DOHH2 (cell line): Measurements from ENCODE around the gene TNFAIP1.

ENCODE experiments used
- H3F3A ChIP-seq: fragments of 200-600 bp; sonication (generic), shearing (Covaris generic); 2 replicates; pipeline ENCODE4 v1.6.0; 2016; ENCODE audit warnings: antibody characterized with exemption, mild to moderate bottlenecking; ENCODE audit not compliant: control insufficient read depth, insufficient read depth
- H3K27ac ChIP-seq: fragments of 200-600 bp; sonication (generic); 2 replicates; pipeline ENCODE4 v1.5.1; 2014; ENCODE audit warnings: low read depth, mild to moderate bottlenecking, low read length, moderate library complexity
- H3K27me3 ChIP-seq: fragments of 200-600 bp; sonication (generic); 2 replicates; pipeline ENCODE4 v1.6.1; 2014; ENCODE audit warnings: mild to moderate bottlenecking, low read length, mixed read lengths; ENCODE audit not compliant: control insufficient read depth
- H3K36me3 ChIP-seq: fragments of 200-600 bp; sonication (generic); 2 replicates; pipeline ENCODE4 v1.6.1; 2014; ENCODE audit warnings: mild to moderate bottlenecking, low read length, moderate library complexity, mixed read lengths; ENCODE audit not compliant: control insufficient read depth
- H3K4me1 ChIP-seq: fragments of 200-600 bp; sonication (generic); 2 replicates; pipeline ENCODE4 v1.6.1; 2014; ENCODE audit warnings: mild to moderate bottlenecking, low read length, mixed read lengths; ENCODE audit not compliant: control insufficient read depth
- H3K4me2 ChIP-seq: fragments of 200-600 bp; sonication (generic); 2 replicates; pipeline ENCODE4 v1.6.0; 2014; ENCODE audit warnings: mild to moderate bottlenecking, low read length, moderate library complexity
- H3K4me3 ChIP-seq: fragments of 200-600 bp; sonication (generic); 2 replicates; pipeline ENCODE4 v1.5.1; 2014; ENCODE audit warnings: mild to moderate bottlenecking, low read length, mixed read lengths
- H3K79me2 ChIP-seq: fragments of 200-600 bp; sonication (generic); 2 replicates; pipeline ENCODE4 v1.6.1; 2014; ENCODE audit warnings: mild to moderate bottlenecking, low read length, mixed read lengths; ENCODE audit not compliant: control insufficient read depth
- H3K9me2 ChIP-seq: fragments of 200-600 bp; sonication (generic); replicated peaks from 2 replicates; pipeline ENCODE4 v1.6.1; 2014; ENCODE audit warnings: mild to moderate bottlenecking, low read length, mixed read lengths; ENCODE audit not compliant: control insufficient read depth
- H3K9me3 ChIP-seq: fragments of 200-600 bp; sonication (generic); 2 replicates; pipeline ENCODE4 v1.6.1; 2014; ENCODE audit warnings: antibody characterized with exemption, low read length, mixed read lengths; ENCODE audit not compliant: control insufficient read depth, insufficient read depth
- H4K20me1 ChIP-seq: fragments of 200-600 bp; sonication (generic); 2 replicates; pipeline ENCODE4 v1.6.0; 2014; ENCODE audit warnings: low read depth, mild to moderate bottlenecking, antibody characterized with exemption, low read length, moderate library complexity; ENCODE audit not compliant: control insufficient read depth, insufficient read depth
- CTCF ChIP-seq: fragments of 200-600 bp; sonication (generic); IDR thresholded peaks from one replicate; pipeline ENCODE4 v1.5.1; 2014; ENCODE audit warnings: antibody characterized with exemption, mild to moderate bottlenecking, low read depth, low read length; ENCODE audit not compliant: poor library complexity, severe bottlenecking
- EZH2phosphoT487 ChIP-seq: fragments of 200-600 bp; sonication (generic); IDR thresholded peaks from 2 replicates; pipeline ENCODE4 v1.6.1; 2017; ENCODE audit warnings: borderline replicate concordance, mild to moderate bottlenecking, antibody characterized with exemption, low read length, moderate library complexity, mixed read lengths

TNFAIP1 gene

GRCh38 chr17:28348979-28349378 is 13.4 kb downstream of the TNFAIP1 start:
- Histone ChIP-seq H3K4me3 (no peak overlapping the region), H3K9me3 (no peaks in the 10 kb centered on the region), H3K36me3 (peaks cover 92% of the 10 kb centered on the region), H3F3A (peaks cover 7% of the 10 kb centered on the region; the same call in 1 of the 2 replicates), H4K20me1 (no peaks in the 10 kb centered on the region), H3K9me2 (no peaks in the 10 kb centered on the region), H3K79me2 (no peaks in the 10 kb centered on the region), H3K27me3 (no peaks in the 10 kb centered on the region), H3K4me1 (no peaks in the 10 kb centered on the region; the same call in 1 of the 2 replicates), H3K4me2 (no peak overlapping the region), H3K27ac (no peak overlapping the region)
- TF ChIP-seq CTCF (no peak), EZH2phosphoT487 (no peak)

- Histone ChIP-seq H3K4me2 (no peak overlapping the region), H3K27me3 (no peaks in the 10 kb centered on the region), H3K4me1 (no peaks in the 10 kb centered on the region), H4K20me1 (no peaks in the 10 kb centered on the region), H3K9me2 (no peaks in the 10 kb centered on the region), H3K9me3 (no peaks in the 10 kb centered on the region), H3K4me3 (no peak overlapping the region), H3K36me3 (peaks cover 94% of the 10 kb centered on the region), H3F3A (peaks cover 7% of the 10 kb centered on the region; the same call in 1 of the 2 replicates), H3K79me2 (peaks cover 7% of the 10 kb centered on the region), H3K27ac (no peak overlapping the region)
- TF ChIP-seq CTCF (no peak), EZH2phosphoT487 (no peak)
Measured at GRCh38 chr17:28350271-28350670, 14.7 kb downstream of the TNFAIP1 start.

- no peaks in the 10 kb centered on the region for H3K9me3 ChIP-seq
- no peaks in the 10 kb centered on the region for H3K27me3 ChIP-seq
- peaks cover 19% of the 10 kb centered on the region for H3K4me1 ChIP-seq
- TF ChIP-seq CTCF (no peak), EZH2phosphoT487 (no peak)
- peaks cover 43% of the 10 kb centered on the region for H3K79me2 ChIP-seq
- no peaks in the 10 kb centered on the region for H3F3A ChIP-seq
- H3K36me3 ChIP-seq, result peaks cover 67% of the 10 kb centered on the region
- peak within 1 kb of the TSS; percentile 10; the same call in 1 of the 2 replicates for H3K27ac ChIP-seq
- no peaks in the 10 kb centered on the region for H3K9me2 ChIP-seq
- H3K4me3 ChIP-seq, result peak within 1 kb of the TSS; percentile 93
- H4K20me1 ChIP-seq, result no peaks in the 10 kb centered on the region
- H3K4me2 ChIP-seq, result peak within 1 kb of the TSS; percentile 79
Measured at GRCh38 chr17:28357061-28357900, 21.7 kb downstream of the TNFAIP1 start, which contains the start of gene POLDIP2. POLDIP2 (minus strand) TSS chr17:28357527; CDS start chr17:28357448, 79 bp downstream.
